CD14-positive monocyte (primary cell): ENCODE measurements around the gene CGN. TPM values are rescaled to one million over a fixed set of nuclear protein-coding genes. Genes with fewer than 3 reads are reported as not detected.

ENCODE experiments used
- DNase-seq, 3 donors: peaks; one replicate each; pipeline ENCODE4 v3.0.0-alpha.2; 2011 to 2022
- H2AFZ ChIP-seq: 2 replicates; pipeline ENCODE4 v1.6.0; 2012; ENCODE audit warnings: mild to moderate bottlenecking, low read depth, low read length, inconsistent platforms; ENCODE audit not compliant: insufficient read depth, poor library complexity, severe bottlenecking
- H3K27ac ChIP-seq, 2 donors: 1 replicate in 1 of 2; 2 replicates in 1 of 2; pipeline ENCODE4 v1.5.1; 2012 to 2013; ENCODE audit warnings: low read length in 2 of 2, control low read depth in 1 of 2, inconsistent platforms in 1 of 2, low read depth in 1 of 2, mild to moderate bottlenecking in 1 of 2
- H3K27me3 ChIP-seq, 2 donors: one replicate each; pipeline versions ENCODE4 v1.6.0 to v1.6.1; 2011 to 2013; ENCODE audit warnings: low read length in 2 of 2; ENCODE audit not compliant: control insufficient read depth in 2 of 2, insufficient read depth in 2 of 2
- H3K36me3 ChIP-seq, 2 donors: replicated peaks in 1 of 2; 1 replicate in 1 of 2; 2 replicates in 1 of 2; pipeline versions ENCODE4 v1.5.1 to v1.6.1; 2012 to 2013; ENCODE audit warnings: low read length in 2 of 2, control low read depth in 1 of 2, inconsistent platforms in 1 of 2, mild to moderate bottlenecking in 1 of 2; ENCODE audit not compliant: insufficient read depth in 2 of 2, control insufficient read depth in 1 of 2
- H3K4me1 ChIP-seq, 2 donors: 1 replicate in 1 of 2; 2 replicates in 1 of 2; pipeline versions ENCODE4 v1.5.1 to v1.6.1; 2012 to 2013; ENCODE audit warnings: low read length in 2 of 2, control low read depth in 1 of 2, inconsistent platforms in 1 of 2, mild to moderate bottlenecking in 1 of 2, moderate library complexity in 1 of 2; ENCODE audit not compliant: insufficient read depth in 2 of 2, control insufficient read depth in 1 of 2
- H3K4me2 ChIP-seq: replicated peaks from 2 replicates; pipeline ENCODE3; 2012; ENCODE audit warnings: low read length, moderate library complexity, mild to moderate bottlenecking; ENCODE audit not compliant: poor library complexity, severe bottlenecking; ENCODE audit errors: extremely low read depth
- H3K4me3 ChIP-seq, 3 experiments: fragments of 200-600 bp in 1 of 3; sonication (generic) in 1 of 3; replicated peaks in 1 of 3; 1 replicate in 2 of 3; 2 replicates in 1 of 3; pipeline ENCODE4 v1.5.1; 2011 to 2013; ENCODE audit warnings: low read length in 3 of 3, mild to moderate bottlenecking in 3 of 3, control low read depth in 2 of 3, low read depth in 2 of 3, inconsistent platforms in 1 of 3, moderate library complexity in 1 of 3
- H3K79me2 ChIP-seq: 2 replicates; pipeline ENCODE4 v1.6.0; 2012; ENCODE audit warnings: mild to moderate bottlenecking, control low read depth, inconsistent platforms, low read length, moderate library complexity; ENCODE audit not compliant: insufficient read depth
- H3K9ac ChIP-seq: 2 replicates; pipeline ENCODE4 v1.6.0; 2017; ENCODE audit warnings: low read length, mild to moderate bottlenecking; ENCODE audit not compliant: insufficient read depth, poor library complexity, severe bottlenecking
- H3K9me3 ChIP-seq, 2 donors: replicated peaks in 1 of 2; 1 replicate in 1 of 2; 2 replicates in 1 of 2; pipeline versions ENCODE4 v1.5.1 to v1.6.1; 2012 to 2013; ENCODE audit warnings: low read length in 2 of 2, control low read depth in 1 of 2; ENCODE audit not compliant: control insufficient read depth in 1 of 2, insufficient read depth in 1 of 2
- H4K20me1 ChIP-seq: 2 replicates; pipeline ENCODE4 v1.6.0; 2012; ENCODE audit warnings: mild to moderate bottlenecking, low read length, control low read depth, moderate library complexity; ENCODE audit not compliant: insufficient read depth
- H3K27ac Mint-ChIP-seq, 7 donors: one replicate each; pipeline ENCODE4 v1.8.0; 2020; ENCODE audit warnings: mild to moderate bottlenecking in 7 of 7, mixed read lengths in 7 of 7, moderate library complexity in 6 of 7, inconsistent platforms in 2 of 7
- H3K27me3 Mint-ChIP-seq, 3 donors: one replicate each; pipeline ENCODE4 v1.8.0; 2021 to 2022; ENCODE audit warnings: low read depth in 3 of 3, mild to moderate bottlenecking in 3 of 3, mixed read lengths in 3 of 3, moderate library complexity in 3 of 3, inconsistent platforms in 1 of 3
- H3K36me3 Mint-ChIP-seq, 2 donors: one replicate each; pipeline ENCODE4 v1.8.0; 2020; ENCODE audit warnings: mixed read lengths in 2 of 2, inconsistent platforms in 1 of 2, mild to moderate bottlenecking in 1 of 2
- H3K4me1 Mint-ChIP-seq: one replicate; pipeline ENCODE4 v1.8.0; 2020; ENCODE audit warnings: mild to moderate bottlenecking, mixed read lengths
- H3K4me3 Mint-ChIP-seq, 2 donors: one replicate each; pipeline ENCODE4 v1.8.0; 2020; ENCODE audit warnings: mild to moderate bottlenecking in 2 of 2, mixed read lengths in 2 of 2, moderate library complexity in 1 of 2
- H3K9me3 Mint-ChIP-seq, 7 donors: one replicate each; pipeline ENCODE4 v1.8.0; 2020 to 2022; ENCODE audit warnings: mixed read lengths in 7 of 7, mild to moderate bottlenecking in 6 of 7, moderate library complexity in 6 of 7, inconsistent platforms in 2 of 7
- WGBS: methylation state at CpG from one replicate; pipeline ENCODE4 v1.1.5; 2013; ENCODE audit warnings: missing lambda C conversion rate; ENCODE audit not compliant: insufficient coverage; 5-methylcytosine and 5-hydroxymethylcytosine counted together
- intact Hi-C, 2 donors: fragments of 100-400 bp; cut with micrococcal nuclease; formaldehyde crosslinking; loops; one replicate each; pipeline versions ENCODE4 v1.15.0 to v1.15.1; 2023
- polyA plus RNA-seq, 3 donors: library from polyadenylated mRNA; depleted of rRNA in 1 of 3; unstranded in 2 of 3; stranded (reverse) in 1 of 3; fragments of 300-500 nt in 2 of 3; fragments of >200 nt in 1 of 3; fragmentation: Illumina TruSeq in 2 of 3; gene quantifications; 1 replicate in 2 of 3; 2 replicates in 1 of 3; pipeline ENCODE4 v1.2.3, GENCODE V29; 2012 to 2021
- TF ChIP-seq, protein P1 (sequence below): fragments of 200-600 bp; IDR thresholded peaks from one replicate; pipeline ENCODE4 v1.8.0; 2022; ENCODE audit warnings: antibody characterized with exemption, mild to moderate bottlenecking

Gene CGN
- polyA plus RNA-seq, 3 donors, result not detected

DNA sequence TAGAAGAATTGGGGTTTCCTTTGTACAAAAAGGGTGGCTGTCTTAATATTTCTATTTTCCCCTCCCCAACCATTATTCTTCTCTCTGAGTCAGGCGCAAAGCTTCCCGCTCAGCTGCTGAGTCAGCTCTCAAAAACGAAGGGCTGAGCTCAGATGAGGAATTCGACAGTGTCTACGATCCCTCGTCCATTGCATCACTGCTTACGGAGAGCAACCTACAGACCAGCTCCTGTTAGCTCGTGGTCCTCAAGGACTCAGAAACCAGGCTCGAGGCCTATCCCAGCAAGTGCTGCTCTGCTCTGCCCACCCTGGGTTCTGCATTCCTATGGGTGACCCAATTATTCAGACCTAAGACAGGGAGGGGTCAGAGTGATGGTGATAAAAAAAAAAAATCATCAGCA, 25.9 kb downstream of the CGN start:
- Histone ChIP-seq H4K20me1 (no peaks in the 10 kb centered on the region), H3K27me3 (peaks cover 5 to 12% of the 10 kb centered on the region in 2 donors), H3K4me2 (no peak overlapping the region), H3K4me1 (peaks cover 21% of the 10 kb centered on the region in 2 donors), H3K79me2 (no peaks in the 10 kb centered on the region), H3K9ac (no peak overlapping the region), H3K36me3 (no peaks in the 10 kb centered on the region), H2AFZ (no peak overlapping the region), H3K9me3 (no peaks in the 10 kb centered on the region), H3K4me3 (no peak overlapping the region), H3K27ac (no peak overlapping the region)
- Mint-ChIP-seq H3K4me1 (peaks cover 24% of the 10 kb centered on the region), H3K36me3 (peaks cover 0 to 5% of the 10 kb centered on the region in 2 donors), H3K27me3 (peaks cover 21 to 29% (median 28%) of the 10 kb centered on the region in 3 donors), H3K9me3 (no peaks in the 10 kb centered on the region), H3K4me3 (no peak overlapping the region), H3K27ac (no peak overlapping the region)
- DNase-seq, result peak in 2 of 3 donors; percentile 20 to 48
- WGBS, result 63% methylated on average over 8 of the region's 9 CpGs
- intact Hi-C loops, result loop anchor here in 1 of 2 donors (2.0 to 10.0 kb wide), 3 partner anchors 92 to 300 kb away; partner anchors contain the start of gene C2CD4D
- TF ChIP-seq, protein P1, sequence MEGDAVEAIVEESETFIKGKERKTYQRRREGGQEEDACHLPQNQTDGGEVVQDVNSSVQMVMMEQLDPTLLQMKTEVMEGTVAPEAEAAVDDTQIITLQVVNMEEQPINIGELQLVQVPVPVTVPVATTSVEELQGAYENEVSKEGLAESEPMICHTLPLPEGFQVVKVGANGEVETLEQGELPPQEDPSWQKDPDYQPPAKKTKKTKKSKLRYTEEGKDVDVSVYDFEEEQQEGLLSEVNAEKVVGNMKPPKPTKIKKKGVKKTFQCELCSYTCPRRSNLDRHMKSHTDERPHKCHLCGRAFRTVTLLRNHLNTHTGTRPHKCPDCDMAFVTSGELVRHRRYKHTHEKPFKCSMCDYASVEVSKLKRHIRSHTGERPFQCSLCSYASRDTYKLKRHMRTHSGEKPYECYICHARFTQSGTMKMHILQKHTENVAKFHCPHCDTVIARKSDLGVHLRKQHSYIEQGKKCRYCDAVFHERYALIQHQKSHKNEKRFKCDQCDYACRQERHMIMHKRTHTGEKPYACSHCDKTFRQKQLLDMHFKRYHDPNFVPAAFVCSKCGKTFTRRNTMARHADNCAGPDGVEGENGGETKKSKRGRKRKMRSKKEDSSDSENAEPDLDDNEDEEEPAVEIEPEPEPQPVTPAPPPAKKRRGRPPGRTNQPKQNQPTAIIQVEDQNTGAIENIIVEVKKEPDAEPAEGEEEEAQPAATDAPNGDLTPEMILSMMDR, result no peak

DNA sequence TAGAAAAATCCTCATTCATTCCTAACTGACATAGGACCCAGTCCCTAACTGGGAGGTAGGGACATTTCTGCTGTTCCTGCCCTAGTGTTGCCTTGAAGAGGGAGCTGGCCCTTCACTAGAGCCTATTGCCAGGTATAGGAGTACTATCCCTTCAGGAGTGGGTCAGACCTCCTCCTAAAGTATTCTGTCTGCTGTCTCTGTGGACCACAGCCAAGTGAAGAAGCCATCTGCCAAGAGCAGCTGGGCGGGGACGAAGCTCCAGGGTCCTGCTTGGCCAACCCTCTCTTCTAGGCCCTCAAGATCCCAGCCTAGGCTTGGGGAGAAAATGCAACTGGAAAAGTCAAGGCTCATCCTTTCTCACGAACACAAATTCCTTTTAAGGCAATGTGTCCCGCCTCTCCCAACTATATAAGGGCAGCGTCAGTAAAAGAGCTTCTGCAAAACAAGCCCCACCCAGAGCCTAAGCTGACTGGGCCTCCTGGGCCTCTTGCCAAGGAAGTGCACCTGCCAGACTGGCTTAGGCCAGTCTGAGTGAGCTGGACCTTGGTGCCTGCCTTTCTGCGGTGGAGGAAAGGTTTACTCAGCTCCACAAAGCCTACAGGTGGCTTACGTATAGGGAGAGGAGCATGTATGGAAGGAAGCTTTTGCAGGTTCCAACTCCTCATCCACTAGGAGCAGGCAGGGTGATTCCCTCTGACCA, 28.3 kb downstream of the CGN start:
- intact Hi-C loops, result loop anchor here (5.0 to 10.0 kb wide), 3 partner anchors 82 to 298 kb away; partner anchors contain the start of genes C2CD4D (in 1 of the 2) and POGZ (in 1 of the 2)
- peak overlapping the region; percentile 78 for H2AFZ ChIP-seq

More for the DNA sequence above, 28.3 kb downstream of the CGN start:
- Histone ChIP-seq H3K36me3 (no peaks in the 10 kb centered on the region), H3K79me2 (no peaks in the 10 kb centered on the region), H3K9ac (no peak overlapping the region), H3K4me3 (peak overlapping the region; percentile 59 to 87 (median 78)), H3K27ac (peak overlapping the region; percentile 25 to 33), H3K9me3 (no peaks in the 10 kb centered on the region), H4K20me1 (no peaks in the 10 kb centered on the region), H3K4me1 (peaks cover 21% of the 10 kb centered on the region in 2 donors), H3K4me2 (peak overlapping the region; percentile 91), H3K27me3 (peaks cover 5 to 20% of the 10 kb centered on the region in 2 donors)
- Mint-ChIP-seq H3K4me3 (peak overlapping the region; percentile 95 to 96), H3K27ac (peak overlapping the region; percentile 56 to 88 (median 82)), H3K27me3 (peaks cover 21 to 31% (median 30%) of the 10 kb centered on the region in 3 donors), H3K9me3 (no peaks in the 10 kb centered on the region), H3K4me1 (peaks cover 24% of the 10 kb centered on the region), H3K36me3 (peaks cover 0 to 5% of the 10 kb centered on the region in 2 donors)
- 38% methylated on average over 4 of the region's 7 CpGs for WGBS
- peak; percentile 68 to 80 (median 77) for DNase-seq
- TF ChIP-seq, protein P1, result no peak
